A549 (cell line): ENCODE results near the gene KCNN2. TPM values are rescaled to one million over a fixed set of nuclear protein-coding genes. Genes with fewer than 3 reads are reported as not detected.

ENCODE experiments used
- ATAC-seq, 2 experiments: fragments of 200-7000 bp in 1 of 2; fragments of >200 bp in 1 of 2; cut with Nextera tagmentation in 1 of 2; cut with Tn5 transposase in 1 of 2; 3 replicates each; pipeline versions ENCODE4 v1.8.0 to v1.9.1; 2018 to 2020; ENCODE audit warnings: mild to moderate bottlenecking in 1 of 2, moderate library complexity in 1 of 2
- CTCF ChIA-PET: fragments of 300-600 bp; sonication (Branson Sonifier 250); formaldehyde crosslinking; extraction: SDS; loops from one replicate; lab custom pipeline; 2021; ENCODE audit warnings: antibody characterized with exemption, inconsistent platforms; lab: Yijun Ruan, JAX
- POLR2A ChIA-PET: fragments of 350-600 bp; formaldehyde crosslinking; extraction: SDS; loops from one replicate; lab custom pipeline; 2021; ENCODE audit warnings: antibody characterized with exemption, inconsistent platforms; lab: Yijun Ruan, JAX
- DNase-seq, 2 experiments: peaks; one replicate each; pipeline versions ENCODE4 v3.0.0 to v3.0.0-alpha.2; 2011 to 2016; ENCODE audit warnings: low read depth in 1 of 2, low spot score in 1 of 2
- FAIRE-seq: peaks from 2 replicates; lab custom pipeline; 2011; peaks lifted over from hg19 to GRCh38; lab: Jason Lieb, UNC
- H3K27ac ChIP-seq, 2 experiments: fragments of >200 bp; sonication (Bioruptor Twin); formaldehyde crosslinking; 3 replicates each; pipeline ENCODE4 v1.5.1; 2016 to 2017
- H3K4me1 ChIP-seq: fragments of >200 bp; sonication (Bioruptor Twin); formaldehyde crosslinking; 3 replicates; pipeline ENCODE4 v1.6.1; 2016
- H3K4me2 ChIP-seq: fragments of >200 bp; sonication (Bioruptor Twin); formaldehyde crosslinking; 3 replicates; pipeline ENCODE4 v1.6.1; 2016
- H3K4me3 ChIP-seq: fragments of >200 bp; sonication (Bioruptor Twin); formaldehyde crosslinking; 3 replicates; pipeline ENCODE4 v1.5.1; 2016
- H3K9me3 ChIP-seq: fragments of >200 bp; sonication (Bioruptor Twin); formaldehyde crosslinking; 3 replicates; pipeline ENCODE4 v1.6.1; 2016
- CBX2 ChIP-seq: fragments of 200-600 bp; sonication (generic); IDR thresholded peaks from 2 replicates; pipeline ENCODE4 v1.6.1; 2016; ENCODE audit warnings: low read depth, mild to moderate bottlenecking, borderline replicate concordance
- CHD4 ChIP-seq: fragments of 200-600 bp; sonication (generic); IDR thresholded peaks from 2 replicates; pipeline ENCODE4 v1.6.1; 2016; ENCODE audit warnings: antibody characterized with exemption, mild to moderate bottlenecking, borderline replicate concordance
- ESRRA ChIP-seq: fragments of 150-350 bp; IDR thresholded peaks from 2 replicates; pipeline ENCODE4 v1.6.1; 2014; ENCODE audit warnings: mild to moderate bottlenecking, low read length, borderline replicate concordance
- GATA3 ChIP-seq: IDR thresholded peaks from 2 replicates; pipeline ENCODE4 v1.6.1; 2012; ENCODE audit warnings: borderline replicate concordance
- HOXB13 ChIP-seq: fragments of 250-450 bp; sonication (Bioruptor Pico); IDR thresholded peaks from 2 replicates; pipeline ENCODE4 v1.5.0; 2020; ENCODE audit warnings: low read depth, mild to moderate bottlenecking, moderate library complexity
- KDM1A ChIP-seq: fragments of 200-600 bp; sonication (generic); IDR thresholded peaks from 2 replicates; pipeline ENCODE4 v1.6.1; 2016; ENCODE audit warnings: low read depth, mild to moderate bottlenecking
- KDM5A ChIP-seq: fragments of 200-600 bp; sonication (generic); IDR thresholded peaks from 2 replicates; pipeline ENCODE4 v1.6.1; 2016; ENCODE audit warnings: antibody characterized with exemption, mild to moderate bottlenecking
- MAZ ChIP-seq: fragments of 150-350 bp; IDR thresholded peaks from 2 replicates; pipeline ENCODE4 v1.6.1; 2014; ENCODE audit warnings: antibody characterized with exemption, low read depth, low read length, borderline replicate concordance
- MYC ChIP-seq: IDR thresholded peaks from 2 replicates; pipeline ENCODE4 v1.6.1; 2012; ENCODE audit warnings: mild to moderate bottlenecking, inconsistent platforms, low read length, improper control_type of control experiment, borderline replicate concordance
- POLR2A ChIP-seq: IDR thresholded peaks from 2 replicates; pipeline ENCODE4 v1.6.1; 2012; ENCODE audit warnings: mild to moderate bottlenecking, low read length
- POLR2AphosphoS2 ChIP-seq: conservative IDR thresholded peaks from 2 replicates; pipeline ENCODE4 v1.6.1; 2012; ENCODE audit warnings: low read length, improper control_type of control experiment, inconsistent platforms
- RNF2 ChIP-seq: fragments of 200-600 bp; sonication (generic); IDR thresholded peaks from 2 replicates; pipeline ENCODE4 v1.6.1; 2016; ENCODE audit warnings: low read depth, mild to moderate bottlenecking, antibody characterized with exemption, moderate library complexity, borderline replicate concordance
- SMC3 ChIP-seq: fragments of >200 bp; sonication (Bioruptor Twin); formaldehyde crosslinking; IDR thresholded peaks from 3 replicates; pipeline ENCODE4 v1.6.1; 2018; ENCODE audit warnings: inconsistent platforms
- SREBF2 ChIP-seq: fragments of 450-650 bp; IDR thresholded peaks from 2 replicates; pipeline ENCODE4 v1.6.1; 2014; ENCODE audit warnings: mild to moderate bottlenecking, moderate library complexity
- ZFP36 ChIP-seq: fragments of 450-650 bp; IDR thresholded peaks from 2 replicates; pipeline ENCODE4 v1.6.1; 2014; ENCODE audit warnings: borderline replicate concordance; ENCODE audit not compliant: partially characterized antibody
- WGBS: methylation state at CpG from one replicate; pipeline ENCODE4 v1.1.6; 2017; ENCODE audit errors: missing lambda C conversion rate; 5-methylcytosine and 5-hydroxymethylcytosine counted together
- polyA plus RNA-seq, 4 experiments: library from polyadenylated mRNA; depleted of rRNA in 3 of 4; stranded (reverse); fragments of >200 nt; fragmentation: RNase III in 1 of 4; extraction: RNeasy Plus Mini Kit Qiagen cat#74134 plus additional on column Dnase treatment in 1 of 4; gene quantifications; 2 replicates in 3 of 4; 3 replicates in 1 of 4; pipeline ENCODE4 v1.2.3, GENCODE V29; 2011 to 2017
- TF ChIP-seq, protein P1 (sequence below): IDR thresholded peaks from 2 replicates; pipeline ENCODE4 v1.6.1; 2012
- TF ChIP-seq, protein P2 (sequence below): fragments of 250-450 bp; sonication (Bioruptor Pico); IDR thresholded peaks from 2 replicates; pipeline ENCODE4 v1.5.0; 2021; ENCODE audit warnings: mild to moderate bottlenecking, moderate library complexity, borderline replicate concordance
- TF ChIP-seq, protein P3 (sequence below): fragments of >200 bp; sonication (Bioruptor Twin); formaldehyde crosslinking; IDR thresholded peaks from 2 replicates; pipeline ENCODE4 v1.6.1; 2016
- TF ChIP-seq, protein P4 (sequence below): fragments of 450-650 bp; IDR thresholded peaks from 2 replicates; pipeline ENCODE4 v1.6.1; 2014; ENCODE audit warnings: antibody characterized with exemption
- TF ChIP-seq, protein P5 (sequence below): fragments of >200 bp; sonication (Bioruptor Twin); formaldehyde crosslinking; IDR thresholded peaks from 3 replicates; pipeline ENCODE4 v1.5.1; 2016
- TF ChIP-seq, protein P6 (sequence below): fragments of 200-600 bp; sonication (generic); IDR thresholded peaks from 2 replicates; pipeline ENCODE4 v1.6.1; 2016; ENCODE audit warnings: antibody characterized with exemption, mild to moderate bottlenecking, moderate library complexity
- TF ChIP-seq, protein P7 (sequence below): IDR thresholded peaks from 2 replicates; pipeline ENCODE4 v1.6.1; 2012

The KCNN2 gene
- polyA plus RNA-seq, 2 of the 4 experiments (the other 2 are of a cell fraction) = 0.04 to 0.06 TPM

DNA sequence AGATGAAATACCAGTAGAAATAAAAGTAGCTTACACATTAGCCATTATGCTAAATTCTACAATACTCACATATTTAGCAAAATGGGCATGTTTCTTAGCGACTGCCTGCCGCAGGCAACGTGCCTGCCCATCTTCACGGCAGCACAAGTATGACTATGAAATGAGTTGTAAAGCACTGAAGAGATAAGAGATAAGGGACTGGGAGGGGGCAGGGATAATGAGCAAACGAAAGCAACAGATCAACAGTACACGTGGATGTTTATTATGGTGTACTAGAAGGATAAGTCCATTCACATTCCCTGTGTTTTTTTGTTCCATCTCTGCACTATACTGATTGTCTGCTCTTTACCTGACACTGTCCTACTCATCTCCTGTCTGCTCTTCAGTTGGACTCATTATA, 44.1 kb upstream of the KCNN2 start:
- CTCF ChIA-PET = interaction anchor here (0.6 kb wide), 1 partner anchor 1752 kb away, joined by 3 read pairs; no protein-coding TSS in a partner anchor
- ATAC-seq = no peak

DNA sequence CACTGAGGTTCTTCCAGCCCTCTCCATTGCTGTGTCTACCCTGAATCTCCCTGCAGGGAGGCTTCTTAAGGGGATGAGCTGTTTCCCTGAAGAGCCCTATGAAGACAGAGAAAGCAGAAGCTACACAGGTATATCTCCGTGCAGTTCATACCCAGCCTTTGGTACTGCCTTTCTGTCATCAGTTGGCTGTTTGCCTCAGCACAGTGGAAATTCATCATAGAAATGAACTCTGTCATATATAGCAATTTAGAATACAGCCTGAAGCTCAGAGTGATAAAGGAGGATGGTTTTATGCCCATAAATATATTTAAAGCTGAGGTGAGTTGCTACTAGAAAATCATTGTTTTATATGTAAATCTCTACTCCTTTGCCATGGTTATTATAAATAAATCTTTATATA, 42.6 kb upstream of the KCNN2 start:
- FAIRE-seq (no peak), ATAC-seq (no peak), DNase-seq (no peak)
- CTCF ChIA-PET = no interaction called here
- POLR2A ChIA-PET = no interaction called here
- TF ChIP-seq KDM5A = no peak
- TF ChIP-seq ESRRA = no peak
- no peak for TF ChIP-seq MYC
- TF ChIP-seq CHD4 = no peak
- TF ChIP-seq, protein P1, sequence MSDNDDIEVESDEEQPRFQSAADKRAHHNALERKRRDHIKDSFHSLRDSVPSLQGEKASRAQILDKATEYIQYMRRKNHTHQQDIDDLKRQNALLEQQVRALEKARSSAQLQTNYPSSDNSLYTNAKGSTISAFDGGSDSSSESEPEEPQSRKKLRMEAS = no peak
- no peak for TF ChIP-seq HOXB13 (CRISPR knock-in tag)
- no peak for TF ChIP-seq KDM1A
- Histone ChIP-seq H3K4me3 (no peak overlapping the region), H3K27ac (no peak overlapping the region), H3K4me2 (no peak overlapping the region), H3K9me3 (no peaks in the 10 kb centered on the region), H3K4me1 (no peaks in the 10 kb centered on the region)
- 0% methylated on average over 1 of the region's 1 CpG for WGBS

More for the DNA sequence above, 44.1 kb upstream of the KCNN2 start:
- FAIRE-seq (no peak), DNase-seq (no peak)
- no peak overlapping the region for H3K4me2 ChIP-seq
- 30% methylated on average over 6 of the region's 6 CpGs for WGBS
- H3K4me3 ChIP-seq = no peak overlapping the region
- H3K4me1 ChIP-seq = no peaks in the 10 kb centered on the region
- no peaks in the 10 kb centered on the region for H3K9me3 ChIP-seq
- H3K27ac ChIP-seq = no peak overlapping the region
- POLR2A ChIA-PET = no interaction called here
- TF ChIP-seq, protein P2, sequence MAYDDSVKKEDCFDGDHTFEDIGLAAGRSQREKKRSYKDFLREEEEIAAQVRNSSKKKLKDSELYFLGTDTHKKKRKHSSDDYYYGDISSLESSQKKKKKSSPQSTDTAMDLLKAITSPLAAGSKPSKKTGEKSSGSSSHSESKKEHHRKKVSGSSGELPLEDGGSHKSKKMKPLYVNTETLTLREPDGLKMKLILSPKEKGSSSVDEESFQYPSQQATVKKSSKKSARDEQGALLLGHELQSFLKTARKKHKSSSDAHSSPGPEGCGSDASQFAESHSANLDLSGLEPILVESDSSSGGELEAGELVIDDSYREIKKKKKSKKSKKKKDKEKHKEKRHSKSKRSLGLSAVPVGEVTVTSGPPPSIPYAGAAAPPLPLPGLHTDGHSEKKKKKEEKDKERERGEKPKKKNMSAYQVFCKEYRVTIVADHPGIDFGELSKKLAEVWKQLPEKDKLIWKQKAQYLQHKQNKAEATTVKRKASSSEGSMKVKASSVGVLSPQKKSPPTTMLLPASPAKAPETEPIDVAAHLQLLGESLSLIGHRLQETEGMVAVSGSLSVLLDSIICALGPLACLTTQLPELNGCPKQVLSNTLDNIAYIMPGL = no peak
- TF ChIP-seq POLR2AphosphoS2 (no peak), GATA3 (no peak), RNF2 (no peak), SMC3 (no peak)

DNA sequence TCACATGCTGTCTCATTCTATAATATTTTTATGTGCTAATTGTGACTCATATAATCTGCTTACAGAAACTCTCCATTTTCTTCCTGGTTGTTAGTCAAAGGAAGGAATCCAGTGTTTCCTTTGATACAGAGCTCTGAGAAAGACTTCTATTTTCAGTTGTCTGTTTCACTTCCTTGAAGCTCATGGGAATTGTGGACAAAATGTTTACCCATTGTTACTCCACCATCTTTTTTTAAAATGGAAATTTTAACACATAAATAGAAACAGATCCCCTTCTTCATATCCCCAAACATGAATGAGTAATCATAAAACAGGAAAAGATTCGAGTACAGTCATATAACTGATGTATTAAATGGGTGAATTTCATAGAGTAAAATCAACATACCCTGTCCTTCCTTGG, 42.0 kb upstream of the KCNN2 start:
- POLR2A ChIA-PET = no interaction called here
- DNase-seq = no peak
- ATAC-seq = no peak
- CTCF ChIA-PET = no interaction called here
- Histone ChIP-seq H3K4me3 (no peak overlapping the region), H3K4me2 (no peak overlapping the region), H3K9me3 (no peaks in the 10 kb centered on the region), H3K4me1 (no peaks in the 10 kb centered on the region), H3K27ac (no peak overlapping the region)
- TF ChIP-seq, protein P3, sequence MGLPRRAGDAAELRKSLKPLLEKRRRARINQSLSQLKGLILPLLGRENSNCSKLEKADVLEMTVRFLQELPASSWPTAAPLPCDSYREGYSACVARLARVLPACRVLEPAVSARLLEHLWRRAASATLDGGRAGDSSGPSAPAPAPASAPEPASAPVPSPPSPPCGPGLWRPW = no peak
- TF ChIP-seq, protein P4, sequence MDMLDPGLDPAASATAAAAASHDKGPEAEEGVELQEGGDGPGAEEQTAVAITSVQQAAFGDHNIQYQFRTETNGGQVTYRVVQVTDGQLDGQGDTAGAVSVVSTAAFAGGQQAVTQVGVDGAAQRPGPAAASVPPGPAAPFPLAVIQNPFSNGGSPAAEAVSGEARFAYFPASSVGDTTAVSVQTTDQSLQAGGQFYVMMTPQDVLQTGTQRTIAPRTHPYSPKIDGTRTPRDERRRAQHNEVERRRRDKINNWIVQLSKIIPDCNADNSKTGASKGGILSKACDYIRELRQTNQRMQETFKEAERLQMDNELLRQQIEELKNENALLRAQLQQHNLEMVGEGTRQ = no peak
- no peak for TF ChIP-seq SREBF2
- TF ChIP-seq, protein P5, sequence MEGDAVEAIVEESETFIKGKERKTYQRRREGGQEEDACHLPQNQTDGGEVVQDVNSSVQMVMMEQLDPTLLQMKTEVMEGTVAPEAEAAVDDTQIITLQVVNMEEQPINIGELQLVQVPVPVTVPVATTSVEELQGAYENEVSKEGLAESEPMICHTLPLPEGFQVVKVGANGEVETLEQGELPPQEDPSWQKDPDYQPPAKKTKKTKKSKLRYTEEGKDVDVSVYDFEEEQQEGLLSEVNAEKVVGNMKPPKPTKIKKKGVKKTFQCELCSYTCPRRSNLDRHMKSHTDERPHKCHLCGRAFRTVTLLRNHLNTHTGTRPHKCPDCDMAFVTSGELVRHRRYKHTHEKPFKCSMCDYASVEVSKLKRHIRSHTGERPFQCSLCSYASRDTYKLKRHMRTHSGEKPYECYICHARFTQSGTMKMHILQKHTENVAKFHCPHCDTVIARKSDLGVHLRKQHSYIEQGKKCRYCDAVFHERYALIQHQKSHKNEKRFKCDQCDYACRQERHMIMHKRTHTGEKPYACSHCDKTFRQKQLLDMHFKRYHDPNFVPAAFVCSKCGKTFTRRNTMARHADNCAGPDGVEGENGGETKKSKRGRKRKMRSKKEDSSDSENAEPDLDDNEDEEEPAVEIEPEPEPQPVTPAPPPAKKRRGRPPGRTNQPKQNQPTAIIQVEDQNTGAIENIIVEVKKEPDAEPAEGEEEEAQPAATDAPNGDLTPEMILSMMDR = no peak
- no peak for TF ChIP-seq CBX2
- TF ChIP-seq ZFP36 = no peak
- TF ChIP-seq, protein P6, sequence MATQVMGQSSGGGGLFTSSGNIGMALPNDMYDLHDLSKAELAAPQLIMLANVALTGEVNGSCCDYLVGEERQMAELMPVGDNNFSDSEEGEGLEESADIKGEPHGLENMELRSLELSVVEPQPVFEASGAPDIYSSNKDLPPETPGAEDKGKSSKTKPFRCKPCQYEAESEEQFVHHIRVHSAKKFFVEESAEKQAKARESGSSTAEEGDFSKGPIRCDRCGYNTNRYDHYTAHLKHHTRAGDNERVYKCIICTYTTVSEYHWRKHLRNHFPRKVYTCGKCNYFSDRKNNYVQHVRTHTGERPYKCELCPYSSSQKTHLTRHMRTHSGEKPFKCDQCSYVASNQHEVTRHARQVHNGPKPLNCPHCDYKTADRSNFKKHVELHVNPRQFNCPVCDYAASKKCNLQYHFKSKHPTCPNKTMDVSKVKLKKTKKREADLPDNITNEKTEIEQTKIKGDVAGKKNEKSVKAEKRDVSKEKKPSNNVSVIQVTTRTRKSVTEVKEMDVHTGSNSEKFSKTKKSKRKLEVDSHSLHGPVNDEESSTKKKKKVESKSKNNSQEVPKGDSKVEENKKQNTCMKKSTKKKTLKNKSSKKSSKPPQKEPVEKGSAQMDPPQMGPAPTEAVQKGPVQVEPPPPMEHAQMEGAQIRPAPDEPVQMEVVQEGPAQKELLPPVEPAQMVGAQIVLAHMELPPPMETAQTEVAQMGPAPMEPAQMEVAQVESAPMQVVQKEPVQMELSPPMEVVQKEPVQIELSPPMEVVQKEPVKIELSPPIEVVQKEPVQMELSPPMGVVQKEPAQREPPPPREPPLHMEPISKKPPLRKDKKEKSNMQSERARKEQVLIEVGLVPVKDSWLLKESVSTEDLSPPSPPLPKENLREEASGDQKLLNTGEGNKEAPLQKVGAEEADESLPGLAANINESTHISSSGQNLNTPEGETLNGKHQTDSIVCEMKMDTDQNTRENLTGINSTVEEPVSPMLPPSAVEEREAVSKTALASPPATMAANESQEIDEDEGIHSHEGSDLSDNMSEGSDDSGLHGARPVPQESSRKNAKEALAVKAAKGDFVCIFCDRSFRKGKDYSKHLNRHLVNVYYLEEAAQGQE = no peak
- no peak for TF ChIP-seq MAZ
- no peak for TF ChIP-seq POLR2A
- TF ChIP-seq, protein P7, sequence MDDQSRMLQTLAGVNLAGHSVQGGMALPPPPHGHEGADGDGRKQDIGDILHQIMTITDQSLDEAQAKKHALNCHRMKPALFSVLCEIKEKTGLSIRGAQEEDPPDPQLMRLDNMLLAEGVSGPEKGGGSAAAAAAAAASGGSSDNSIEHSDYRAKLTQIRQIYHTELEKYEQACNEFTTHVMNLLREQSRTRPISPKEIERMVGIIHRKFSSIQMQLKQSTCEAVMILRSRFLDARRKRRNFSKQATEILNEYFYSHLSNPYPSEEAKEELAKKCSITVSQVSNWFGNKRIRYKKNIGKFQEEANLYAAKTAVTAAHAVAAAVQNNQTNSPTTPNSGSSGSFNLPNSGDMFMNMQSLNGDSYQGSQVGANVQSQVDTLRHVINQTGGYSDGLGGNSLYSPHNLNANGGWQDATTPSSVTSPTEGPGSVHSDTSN = no peak
- WGBS = 0% methylated on average over 1 of the region's 1 CpG
- FAIRE-seq = no peak
